GM19463 (cell line): ENCODE measurements around the gene ELMOD1.

ENCODE experiments used
- ATAC-seq: cut with Tn5 transposase; IDR thresholded peaks from one replicate; pipeline ENCODE4 v1.9.1; 2021; ENCODE audit warnings: mild to moderate bottlenecking, moderate library complexity; ENCODE audit not compliant: unreplicated experiment

Gene ELMOD1

DNA sequence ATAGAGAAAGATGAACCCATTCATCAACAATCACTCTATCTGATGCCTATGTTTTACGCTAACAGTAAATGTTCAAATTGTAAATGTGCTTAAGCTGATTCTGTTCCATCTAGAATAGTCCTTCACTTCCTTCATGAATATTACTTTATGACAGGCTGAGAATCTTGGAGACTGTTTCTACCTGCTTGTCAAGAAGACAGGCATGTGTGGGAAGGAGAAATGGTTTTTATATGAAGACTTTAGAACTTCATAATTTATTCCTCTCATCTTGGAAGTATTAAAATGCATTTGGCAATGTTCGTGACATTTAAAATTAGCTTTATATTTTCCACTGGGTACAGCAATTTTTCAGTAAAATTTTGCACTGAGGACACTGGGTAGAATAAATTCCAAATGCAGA, 41.0 kb downstream of the ELMOD1 start:
- ATAC-seq, result no peak

DNA sequence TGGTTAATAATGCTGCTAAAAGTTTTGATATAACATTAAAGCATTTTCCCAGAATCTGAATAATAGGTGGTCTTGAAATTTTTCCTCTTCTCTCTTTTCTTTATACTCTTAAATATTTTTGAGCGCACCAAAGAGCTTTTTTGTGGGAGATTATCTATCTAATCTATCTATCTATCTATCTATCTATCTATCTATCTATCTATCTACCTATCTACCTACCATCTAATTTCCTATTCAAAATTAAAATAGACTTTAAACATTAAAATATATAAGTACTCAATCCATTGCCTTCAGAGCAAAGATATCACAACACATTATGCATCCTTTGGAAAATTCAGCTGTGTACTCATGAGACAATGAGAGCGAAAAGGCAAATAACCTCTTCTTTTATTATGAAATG, 55.8 kb downstream of the ELMOD1 start:
- no peak for ATAC-seq

DNA sequence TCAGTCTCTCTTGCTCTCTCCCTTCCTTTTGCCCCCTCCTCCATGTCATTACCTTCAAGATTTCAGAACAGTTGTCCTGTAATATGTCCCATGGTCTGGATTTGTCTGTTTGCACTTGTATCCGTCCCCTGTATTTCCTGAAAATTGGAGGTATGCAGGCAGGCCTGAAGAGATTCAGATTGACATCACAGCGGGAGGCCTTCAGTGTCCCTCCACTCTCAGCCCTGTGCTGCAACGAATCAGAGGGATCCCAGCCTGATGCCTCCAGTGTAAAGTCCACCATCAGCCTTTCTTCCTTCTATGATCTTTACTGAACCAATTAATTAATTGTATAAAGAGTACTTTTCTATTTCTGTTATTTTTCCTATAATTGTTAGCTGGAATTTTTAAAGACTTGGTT, 57.3 kb downstream of the ELMOD1 start:
- ATAC-seq, result no peak

GRCh38 chr11:107651672-107652071, 60.7 kb downstream of the ELMOD1 start:
- no peak for ATAC-seq

- ATAC-seq, result no peak
These were observed 62.1 kb downstream of the ELMOD1 start for GRCh38 chr11:107653076-107653475.

DNA sequence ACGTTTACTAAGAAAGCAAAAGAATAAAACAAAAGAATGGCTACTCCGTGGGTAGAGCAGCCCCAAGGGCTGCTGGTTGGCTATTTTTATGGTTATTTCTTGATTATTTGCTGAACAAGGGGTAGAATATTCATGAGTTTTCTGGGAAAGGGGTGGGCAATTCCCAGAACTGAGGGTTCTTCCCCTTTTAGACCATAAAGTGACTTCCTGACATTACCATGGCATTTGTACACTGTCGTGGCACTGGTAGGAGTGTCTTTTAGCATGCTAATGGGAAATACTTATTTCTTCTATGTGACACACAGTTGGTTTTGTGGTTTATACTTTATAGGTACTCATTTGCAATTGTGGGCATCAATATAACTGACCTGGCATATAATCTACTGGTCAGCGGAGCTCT, 64.7 kb downstream of the ELMOD1 start:
- ATAC-seq, result no peak

- ATAC-seq, result no peak
These were observed 68.4 kb downstream of the ELMOD1 start for GRCh38 chr11:107659310-107659709.

- ATAC-seq, result no peak
These were observed 69.1 kb downstream of the ELMOD1 start for GRCh38 chr11:107660066-107660465.

DNA sequence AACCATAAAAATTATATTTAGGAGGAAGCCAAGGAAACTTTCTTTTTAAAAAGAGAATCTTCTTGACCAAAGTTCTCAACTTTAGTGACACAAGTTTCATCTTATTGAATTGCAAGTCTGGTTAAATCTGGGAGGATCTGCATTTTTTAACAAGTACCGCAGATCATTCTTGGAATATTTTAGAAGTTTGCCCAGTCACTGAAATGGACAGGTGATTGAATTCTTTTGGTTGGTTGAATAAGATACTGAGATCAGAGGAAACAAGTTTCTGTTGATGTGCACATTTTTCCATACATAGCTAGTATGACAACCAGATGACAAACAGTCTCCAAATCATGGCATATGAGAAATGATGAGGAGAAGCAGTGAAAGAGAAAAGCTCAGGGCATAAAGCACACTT, 70.7 kb downstream of the ELMOD1 start:
- no peak for ATAC-seq

GRCh38 chr11:107665018-107665417, 74.1 kb downstream of the ELMOD1 start:
- ATAC-seq, result no peak

- ATAC-seq, result no peak
These were observed 76.1 kb downstream of the ELMOD1 start for GRCh38 chr11:107666911-107667613.

- ATAC-seq, result no peak
These were observed 78.3 kb downstream of the ELMOD1 start for GRCh38 chr11:107669191-107669740.

DNA sequence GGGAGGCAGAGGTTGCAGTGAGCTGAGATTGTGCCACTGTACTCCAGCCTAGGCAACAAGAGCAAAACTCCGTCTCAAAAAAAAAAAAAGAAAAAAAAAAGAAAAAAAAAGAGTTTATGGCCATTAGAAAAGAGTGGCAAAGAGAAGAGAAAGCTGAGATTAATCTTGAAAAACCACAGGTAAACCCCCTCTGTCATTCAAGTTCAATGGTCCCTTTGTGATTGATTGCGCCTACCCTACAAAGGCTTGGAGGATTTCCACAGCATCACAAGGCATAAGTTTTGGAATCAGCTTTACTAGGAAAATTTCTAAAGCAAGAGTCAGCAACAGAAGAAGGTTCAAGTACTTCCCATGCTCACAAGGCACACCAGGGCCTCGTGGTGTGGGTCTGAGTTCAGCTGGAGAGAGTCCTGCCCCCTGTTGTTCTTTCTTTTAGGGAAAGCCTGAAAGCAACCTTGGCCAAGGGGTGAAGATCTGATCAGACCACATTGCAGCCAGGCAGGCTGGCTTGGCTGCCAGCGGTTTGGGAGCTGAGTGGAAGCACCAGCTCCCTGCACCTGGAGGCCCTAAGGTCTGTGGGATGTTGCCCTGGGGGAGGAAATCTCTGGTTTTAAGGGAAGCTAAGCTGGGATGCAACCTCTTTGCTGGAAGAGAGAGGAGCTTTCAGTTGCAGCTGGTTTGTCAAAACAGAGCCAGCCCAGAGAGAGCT, 79.1 kb downstream of the ELMOD1 start:
- no peak for ATAC-seq

DNA sequence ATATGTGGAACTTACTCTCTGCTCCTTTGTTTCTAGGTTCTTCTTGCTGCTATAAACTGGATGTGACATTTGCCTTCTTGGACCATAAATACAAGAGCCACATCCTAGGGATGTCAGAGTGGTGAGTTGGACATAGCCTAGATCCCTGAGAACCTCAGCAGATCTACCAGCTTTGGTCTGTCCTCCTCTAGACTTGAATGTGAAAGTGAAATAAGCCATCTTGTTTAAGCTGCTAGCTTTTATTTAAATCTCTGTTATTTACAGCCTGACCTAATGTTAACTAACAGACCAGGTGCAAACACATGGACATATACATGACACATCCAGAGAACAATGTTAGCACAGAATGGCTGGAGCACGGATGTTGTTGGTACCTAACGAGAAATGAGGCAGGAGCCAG, 85.0 kb downstream of the ELMOD1 start:
- ATAC-seq, result peak; percentile 46

DNA sequence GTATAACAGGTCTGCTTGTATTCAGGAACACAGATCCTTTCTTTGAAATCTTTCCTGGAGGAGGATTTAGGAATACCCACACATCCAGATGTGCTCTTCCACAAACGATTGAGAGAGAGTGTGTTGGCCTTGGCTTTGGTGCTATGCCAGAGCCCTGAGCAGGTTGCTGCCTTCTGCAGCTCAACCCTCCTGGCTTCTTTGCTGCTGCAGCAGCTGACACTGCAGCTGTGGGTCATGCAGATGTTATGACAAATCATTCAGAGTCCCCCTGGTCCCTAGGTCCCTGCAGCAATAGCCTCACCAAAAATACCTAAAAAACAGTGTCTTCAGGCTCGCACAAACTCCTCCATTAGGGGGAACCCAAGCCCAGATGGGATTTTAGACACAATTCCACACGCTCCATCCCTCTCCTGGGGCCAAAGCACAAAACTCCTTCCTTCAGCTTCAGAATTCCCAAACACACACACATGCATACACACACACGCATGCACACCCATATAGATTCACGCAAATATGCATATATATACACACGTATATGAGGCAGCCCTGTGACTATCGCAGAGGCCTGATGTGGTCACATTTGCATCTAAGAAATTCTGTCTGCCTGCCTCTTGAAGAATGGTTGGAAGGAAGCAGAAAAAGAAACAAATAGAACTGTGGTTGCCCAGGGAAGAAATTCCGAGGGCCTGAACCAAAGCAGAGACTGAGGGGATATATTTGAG, 85.5 kb downstream of the ELMOD1 start:
- ATAC-seq, result peak; percentile 34

- ATAC-seq, result no peak
These were observed 87.1 kb downstream of the ELMOD1 start for GRCh38 chr11:107677924-107678631.

GRCh38 chr11:107678632-107678971, 87.7 kb downstream of the ELMOD1 start:
- ATAC-seq, result no peak

GRCh38 chr11:107679255-107680024, 88.5 kb downstream of the ELMOD1 start:
- ATAC-seq, result no peak

DNA sequence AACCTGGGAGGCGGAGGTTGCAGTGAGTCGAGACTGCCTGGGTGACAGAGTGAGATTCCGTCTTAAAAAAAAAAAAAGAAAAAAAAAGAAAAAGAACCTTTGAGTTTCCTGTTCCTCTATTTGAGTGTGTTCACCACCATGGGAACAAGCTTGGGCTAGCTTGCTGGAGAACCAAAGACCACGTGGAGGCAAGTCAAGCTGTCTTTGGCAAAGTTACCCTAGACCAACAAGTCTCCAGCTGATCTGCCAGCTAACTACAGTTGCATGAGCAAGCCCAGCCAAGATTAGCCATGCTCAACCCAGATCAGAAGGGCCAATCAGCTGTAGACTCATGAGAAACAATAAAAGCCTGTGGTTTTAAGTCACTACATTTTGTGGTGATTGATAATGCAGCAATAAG, 91.2 kb downstream of the ELMOD1 start:
- no peak for ATAC-seq

- ATAC-seq, result no peak
These were observed 91.6 kb downstream of the ELMOD1 start for GRCh38 chr11:107682572-107682971.
